Lower lobe of right lung (tissue), 2 donors: ENCODE data around the gene CEP350. TPM values are rescaled to one million over a fixed set of nuclear protein-coding genes. Genes with fewer than 3 reads are reported as not detected.

Experiments used
- ATAC-seq, 2 donors: fragments of 200-7000 bp; cut with Tn5 transposase; one replicate each; pipeline ENCODE4 v1.9.1; 2020 to 2022; ENCODE audit warnings: mild to moderate bottlenecking in 2 of 2, moderate library complexity in 2 of 2
- DNase-seq: peaks from one replicate; pipeline ENCODE4 v3.0.0-alpha.2; 2020
- H3K27ac ChIP-seq: fragments of 200-600 bp; one replicate; pipeline ENCODE4 v1.8.0; 2022
- H3K27me3 ChIP-seq: fragments of 200-600 bp; one replicate; pipeline ENCODE4 v1.8.0; 2022; ENCODE audit warnings: low read depth
- H3K36me3 ChIP-seq: fragments of 200-600 bp; one replicate; pipeline ENCODE4 v1.8.0; 2022; ENCODE audit warnings: mild to moderate bottlenecking
- H3K4me1 ChIP-seq: fragments of 200-600 bp; one replicate; pipeline ENCODE4 v1.8.0; 2022
- H3K4me3 ChIP-seq: fragments of 200-600 bp; one replicate; pipeline ENCODE4 v1.8.0; 2022; ENCODE audit warnings: mild to moderate bottlenecking
- H3K9me3 ChIP-seq: fragments of 200-600 bp; one replicate; pipeline ENCODE4 v1.8.0; 2022
- intact Hi-C: fragments of 100-400 bp; cut with DNase I; formaldehyde crosslinking; loops from one replicate; pipeline ENCODE4 v1.11.0; 2022
- total RNA-seq: library from RNA; stranded (reverse); fragmentation: NEBNext Ultra II Directional; extraction: Animal tissue kit (Norgen Biotek cat#: 25700); gene quantifications from one replicate; pipeline ENCODE4 v1.2.1, GENCODE V29; 2021
- TF ChIP-seq, protein P1 (sequence below): fragments of 200-600 bp; IDR thresholded peaks from one replicate; pipeline ENCODE4 v1.8.0; 2022; ENCODE audit warnings: antibody characterized with exemption, mild to moderate bottlenecking
- donor health status: DM: no; HTN: yes; CAD: no; lungs with severe emphysema.

The CEP350 gene
- total RNA-seq, 1 donor from 2014 or later, result 53.2 TPM

GRCh38 chr1:180096584-180097325 lies 142.1 kb downstream of the CEP350 start:
- H3K27ac ChIP-seq, result no peak overlapping the region

DNA sequence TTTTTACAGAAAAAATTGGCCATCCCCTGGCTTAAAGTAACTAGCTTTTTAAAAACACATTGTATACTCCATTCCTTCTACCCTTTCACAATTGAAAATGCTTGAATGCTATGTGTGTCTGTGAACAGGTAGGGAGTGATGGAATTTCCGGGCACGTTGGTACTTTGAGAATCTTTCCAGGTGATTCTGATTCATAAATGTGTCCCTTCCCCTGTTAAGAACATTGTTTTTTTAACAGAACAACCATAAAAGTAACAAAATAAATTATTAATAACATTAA lies 142.7 kb downstream of the CEP350 start:
- DNase-seq, result no peak
- Histone ChIP-seq H3K27me3 (no peaks in the 10 kb centered on the region), H3K4me1 (peaks cover 7% of the 10 kb centered on the region), H3K4me3 (no peak overlapping the region), H3K27ac (no peak overlapping the region), H3K36me3 (peaks cover 88% of the 10 kb centered on the region), H3K9me3 (no peaks in the 10 kb centered on the region)
- intact Hi-C loops, result loop anchor here (10.0 kb wide), 1 partner anchor 78 kb away; no protein-coding TSS in a partner anchor
- TF ChIP-seq, protein P1, sequence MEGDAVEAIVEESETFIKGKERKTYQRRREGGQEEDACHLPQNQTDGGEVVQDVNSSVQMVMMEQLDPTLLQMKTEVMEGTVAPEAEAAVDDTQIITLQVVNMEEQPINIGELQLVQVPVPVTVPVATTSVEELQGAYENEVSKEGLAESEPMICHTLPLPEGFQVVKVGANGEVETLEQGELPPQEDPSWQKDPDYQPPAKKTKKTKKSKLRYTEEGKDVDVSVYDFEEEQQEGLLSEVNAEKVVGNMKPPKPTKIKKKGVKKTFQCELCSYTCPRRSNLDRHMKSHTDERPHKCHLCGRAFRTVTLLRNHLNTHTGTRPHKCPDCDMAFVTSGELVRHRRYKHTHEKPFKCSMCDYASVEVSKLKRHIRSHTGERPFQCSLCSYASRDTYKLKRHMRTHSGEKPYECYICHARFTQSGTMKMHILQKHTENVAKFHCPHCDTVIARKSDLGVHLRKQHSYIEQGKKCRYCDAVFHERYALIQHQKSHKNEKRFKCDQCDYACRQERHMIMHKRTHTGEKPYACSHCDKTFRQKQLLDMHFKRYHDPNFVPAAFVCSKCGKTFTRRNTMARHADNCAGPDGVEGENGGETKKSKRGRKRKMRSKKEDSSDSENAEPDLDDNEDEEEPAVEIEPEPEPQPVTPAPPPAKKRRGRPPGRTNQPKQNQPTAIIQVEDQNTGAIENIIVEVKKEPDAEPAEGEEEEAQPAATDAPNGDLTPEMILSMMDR, result no peak
- ATAC-seq, result no peak

More at GRCh38 chr1:180096584-180097325, 142.1 kb downstream of the CEP350 start:
- H3K9me3 ChIP-seq, result no peaks in the 10 kb centered on the region
- DNase-seq (no peak), ATAC-seq (no peak)
- H3K36me3 ChIP-seq, result peaks cover 91% of the 10 kb centered on the region
- peaks cover 7% of the 10 kb centered on the region for H3K4me1 ChIP-seq
- no peak overlapping the region for H3K4me3 ChIP-seq
- intact Hi-C loops, result loop anchor here (10.0 kb wide), 1 partner anchor 78 kb away; no protein-coding TSS in a partner anchor
- TF ChIP-seq, protein P1, result no peak
- no peaks in the 10 kb centered on the region for H3K27me3 ChIP-seq

- Histone ChIP-seq H3K4me3 (no peak overlapping the region), H3K27me3 (no peaks in the 10 kb centered on the region), H3K36me3 (peaks cover 78% of the 10 kb centered on the region), H3K4me1 (peaks cover 7% of the 10 kb centered on the region), H3K27ac (no peak overlapping the region), H3K9me3 (no peaks in the 10 kb centered on the region)
- intact Hi-C loops, result no loop called here
- TF ChIP-seq, protein P1, result no peak
- DNase-seq (no peak), ATAC-seq (no peak)
Measured at GRCh38 chr1:180101411-180101810, 146.8 kb downstream of the CEP350 start.

DNA sequence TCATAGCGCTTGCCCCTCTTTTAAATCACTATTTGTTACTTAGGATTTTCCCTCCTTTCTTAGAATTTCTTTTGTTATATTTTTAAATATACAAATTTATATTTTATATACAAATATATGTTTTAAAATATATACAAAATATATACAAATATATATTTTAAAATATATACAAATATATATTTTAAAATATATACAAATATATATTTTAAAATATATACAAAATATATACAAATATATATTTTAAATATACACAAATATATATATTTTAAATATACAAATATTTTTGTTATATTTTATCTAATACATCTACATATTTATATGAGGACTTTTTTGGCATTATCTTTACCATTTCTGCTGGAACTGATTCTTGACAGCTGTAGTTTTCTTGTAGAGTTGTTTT lies 149.2 kb downstream of the CEP350 start:
- Histone ChIP-seq H3K4me3 (no peak overlapping the region), H3K27me3 (no peaks in the 10 kb centered on the region), H3K27ac (no peak overlapping the region), H3K9me3 (no peaks in the 10 kb centered on the region), H3K4me1 (no peaks in the 10 kb centered on the region), H3K36me3 (peaks cover 72% of the 10 kb centered on the region)
- no peak for ATAC-seq
- intact Hi-C loops, result no loop called here
- DNase-seq, result no peak
- TF ChIP-seq, protein P1, result no peak

DNA sequence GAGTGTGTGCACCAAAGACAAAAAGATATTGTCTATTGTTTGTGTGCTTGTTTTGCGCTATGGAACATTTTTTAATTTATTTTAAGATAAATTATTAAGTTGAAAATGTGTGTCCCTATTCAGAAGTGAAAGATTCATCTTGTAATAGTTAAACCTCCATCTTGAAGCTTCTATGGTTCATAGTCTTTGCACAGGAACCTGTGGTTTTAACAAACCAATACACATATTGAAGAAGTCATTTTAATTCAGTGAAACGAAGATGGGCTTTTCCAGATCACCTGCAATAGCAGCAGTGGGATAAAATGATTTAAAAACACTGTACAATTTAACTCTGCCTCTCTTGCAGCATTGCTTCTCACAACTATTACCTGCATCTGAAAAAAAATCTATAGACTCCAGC lies 157.5 kb downstream of the CEP350 start:
- H3K27ac ChIP-seq, result no peak overlapping the region
- H3K4me1 ChIP-seq, result peaks cover 14% of the 10 kb centered on the region
- ATAC-seq (no peak), DNase-seq (no peak)
- intact Hi-C loops, result no loop called here
- H3K36me3 ChIP-seq, result peaks cover 44% of the 10 kb centered on the region
- TF ChIP-seq, protein P1, result no peak
- no peaks in the 10 kb centered on the region for H3K9me3 ChIP-seq
- H3K4me3 ChIP-seq, result no peak overlapping the region
- no peaks in the 10 kb centered on the region for H3K27me3 ChIP-seq
